HepG2 (cell line): ENCODE results near the gene FAM20A. TPM values are rescaled to one million over a fixed set of nuclear protein-coding genes. Genes with fewer than 3 reads are reported as not detected.

ENCODE experiments used
- ATAC-seq: fragments of 200-7000 bp; cut with Tn5 transposase; 3 replicates; pipeline ENCODE4 v1.9.1; 2020; ENCODE audit warnings: mild to moderate bottlenecking, moderate library complexity
- BruUV-seq: library from RNA; stranded (reverse); fragments of 400-500 nt; replicated peaks from 2 replicates; lab custom pipeline; 2021; lab: Mats Ljungman, UMichigan
- CTCF ChIA-PET: fragments of 300-600 bp; formaldehyde crosslinking; extraction: SDS; loops from one replicate; lab custom pipeline; 2021; ENCODE audit warnings: low total read pairs, inconsistent platforms, low intra/inter-chr PET ratio; lab: Yijun Ruan, JAX
- POLR2A ChIA-PET: fragments of 350-600 bp; sonication (Branson Sonifier 250); formaldehyde crosslinking; loops from one replicate; lab custom pipeline; 2020; ENCODE audit warnings: antibody characterized with exemption, inconsistent platforms; lab: Yijun Ruan, JAX
- DNase-seq: peaks from one replicate; pipeline ENCODE4 v3.0.0-alpha.2; 2015; ENCODE audit warnings: low spot score
- FAIRE-seq: peaks from 3 replicates; lab custom pipeline; 2011; peaks lifted over from hg19 to GRCh38; lab: Jason Lieb, UNC
- H2AFZ ChIP-seq: one replicate; pipeline ENCODE4 v1.6.1; 2011; ENCODE audit warnings: low read length, inconsistent platforms
- H3K27ac ChIP-seq: fragments of 300-600 bp; 3 replicates; pipeline ENCODE4 v1.8.0; 2011; ENCODE audit warnings: mixed run types, mild to moderate bottlenecking, mixed read lengths, low read length, inconsistent platforms; ENCODE audit not compliant: insufficient read depth; ENCODE audit errors: extremely low read length
- H3K27me3 ChIP-seq, 2 experiments: fragments of 200-600 bp in 1 of 2; 2 replicates in 1 of 2; 3 replicates in 1 of 2; pipeline versions ENCODE4 v1.6.0 to v1.8.0; 2011; ENCODE audit warnings: low read length in 2 of 2, mild to moderate bottlenecking in 2 of 2, moderate library complexity in 2 of 2, inconsistent platforms in 1 of 2; ENCODE audit not compliant: insufficient read depth in 2 of 2, control insufficient read depth in 1 of 2
- H3K36me3 ChIP-seq, 2 experiments: fragments of 200-600 bp in 1 of 2; replicated peaks in 1 of 2; 2 replicates in 1 of 2; 3 replicates in 1 of 2; pipeline versions ENCODE4 v1.5.1 to v1.8.0; 2011; ENCODE audit warnings: low read length in 2 of 2, inconsistent platforms in 1 of 2; ENCODE audit not compliant: insufficient read depth in 2 of 2, control insufficient read depth in 1 of 2
- H3K4me1 ChIP-seq: 2 replicates; pipeline ENCODE4 v1.5.1; 2012; ENCODE audit warnings: low read length, inconsistent platforms; ENCODE audit not compliant: insufficient read depth
- H3K4me2 ChIP-seq: 2 replicates; pipeline ENCODE4 v1.6.0; 2011; ENCODE audit warnings: low read depth, low read length, inconsistent platforms
- H3K4me3 ChIP-seq, 3 experiments: fragments of 200-600 bp in 1 of 3; sonication (generic), shearing (Covaris generic) in 1 of 3; replicated peaks in 1 of 3; 2 replicates each; pipeline ENCODE4 v1.5.1; 2011 to 2016; ENCODE audit warnings: low read length in 3 of 3, inconsistent platforms in 2 of 3, low read depth in 2 of 3, mild to moderate bottlenecking in 2 of 3, control low read depth in 1 of 3, mixed read lengths in 1 of 3; ENCODE audit not compliant: insufficient read depth in 1 of 3
- H3K79me2 ChIP-seq: one replicate; pipeline ENCODE4 v1.6.1; 2011; ENCODE audit warnings: low read length, inconsistent platforms; ENCODE audit not compliant: insufficient read depth
- H3K9ac ChIP-seq: 2 replicates; pipeline ENCODE4 v1.6.0; 2011; ENCODE audit warnings: mild to moderate bottlenecking, low read depth, low read length, inconsistent platforms; ENCODE audit not compliant: insufficient read depth
- H3K9me3 ChIP-seq: 2 replicates; pipeline ENCODE4 v1.5.1; 2012; ENCODE audit warnings: mild to moderate bottlenecking, low read length
- H4K20me1 ChIP-seq: 2 replicates; pipeline ENCODE4 v1.6.0; 2011; ENCODE audit warnings: inconsistent platforms, mild to moderate bottlenecking, low read length, moderate library complexity; ENCODE audit not compliant: insufficient read depth
- AKNA ChIP-seq: sonication (generic); formaldehyde crosslinking; IDR thresholded peaks from 2 replicates; pipeline ENCODE4 v1.4.0; 2020; ENCODE audit warnings: missing genetic modification reagents, borderline replicate concordance
- HOMEZ ChIP-seq: IDR thresholded peaks from 2 replicates; pipeline ENCODE4 v1.6.1; 2016; ENCODE audit warnings: low read depth
- ZBTB33 ChIP-seq: sonication (generic); formaldehyde crosslinking; IDR thresholded peaks from 2 replicates; pipeline ENCODE4 v1.4.0; 2020; ENCODE audit warnings: missing genetic modification reagents
- ZBTB37 ChIP-seq: sonication (generic); formaldehyde crosslinking; IDR thresholded peaks from 2 replicates; pipeline ENCODE4 v1.4.0; 2020; ENCODE audit warnings: mild to moderate bottlenecking, missing genetic modification reagents
- ZFP62 ChIP-seq: sonication (generic); formaldehyde crosslinking; IDR thresholded peaks from 2 replicates; pipeline ENCODE4 v1.4.0; 2020; ENCODE audit warnings: missing genetic modification reagents
- ZMAT3 ChIP-seq: sonication (generic); formaldehyde crosslinking; conservative IDR thresholded peaks from 2 replicates; pipeline ENCODE4 v1.7.0; 2021; ENCODE audit warnings: missing genetic modification reagents
- ZNF775 ChIP-seq: sonication (generic); formaldehyde crosslinking; IDR thresholded peaks from 2 replicates; pipeline ENCODE4 v1.4.0; 2020; ENCODE audit warnings: missing genetic modification reagents, mild to moderate bottlenecking, moderate library complexity, borderline replicate concordance
- ZSCAN5A ChIP-seq: sonication (generic); formaldehyde crosslinking; IDR thresholded peaks from 2 replicates; pipeline ENCODE4 v1.8.0; 2022; ENCODE audit warnings: mild to moderate bottlenecking, missing genetic modification reagents, borderline replicate concordance
- WGBS: methylation state at CpG from one replicate; pipeline ENCODE4 v1.1.6; 2017; ENCODE audit warnings: low lambda C conversion rate; 5-methylcytosine and 5-hydroxymethylcytosine counted together
- in situ Hi-C: cut with HindIII; loops from 2 replicates; pipeline ENCODE4 v1.10.0; 2017; ENCODE audit warnings: low pct_unique_long_range_greater_than_20kb; ENCODE audit not compliant: extremely low pct_ligation_motif_present
- intact Hi-C: fragments of 100-400 bp; cut with micrococcal nuclease; formaldehyde crosslinking; loops from one replicate; pipeline ENCODE4 v1.10.0; 2022; ENCODE audit not compliant: unreplicated experiment
- polyA plus RNA-seq, 8 experiments: library from polyadenylated mRNA; depleted of rRNA in 3 of 8; stranded (reverse) in 7 of 8; unstranded in 1 of 8; fragments of >200 nt; fragmentation: Illumina TruSeq in 4 of 8; extraction: Trizol in 4 of 8; gene quantifications; 2 replicates each; pipeline versions ENCODE4 v1.2.1 to v1.2.3, GENCODE V29; 2011 to 2016; ENCODE audit warnings: low read depth in 4 of 8, missing spikeins in 1 of 8, mixed read lengths in 1 of 8; ENCODE audit not compliant: insufficient read depth in 1 of 8
- total RNA-seq, 5 experiments: library from RNA; depleted of rRNA; stranded (reverse); fragments of >200 nt; fragmentation: Illumina TruSeq; extraction: Trizol; gene quantifications; 2 replicates each; pipeline ENCODE4 v1.2.3, GENCODE V29; 2016; ENCODE audit warnings: low read depth in 1 of 5

Gene FAM20A
- total and polyA plus RNA-seq, 2 of the 13 experiments (the other 11 are each of a cell fraction or from before 2014, with no cell fraction given), result 9.3 to 20.7 TPM

- no peak for TF ChIP-seq AKNA
Measured at GRCh38 chr17:68568581-68568980, 32.6 kb downstream of the FAM20A start (continued).

- CTCF ChIA-PET, result no interaction called here
- no peak overlapping the region for H3K4me3 ChIP-seq
- DNase-seq, result no peak
- H3K36me3 ChIP-seq, result no peaks in the 10 kb centered on the region
- no TSS peak for BruUV-seq
- intact Hi-C loops (no loop called here), in situ Hi-C loops (no loop called here)
- no peak; the same call in 2 of the 3 replicates for ATAC-seq
- peak overlapping the region; percentile 15 for H3K27ac ChIP-seq
- H3K27me3 ChIP-seq, result no peaks in the 10 kb centered on the region
- H3K4me2 ChIP-seq, result 0 out of 2 replicates have a peak overlapping the region, but pooled peaks have one; percentile 20
- H2AFZ ChIP-seq, result no peak overlapping the region
- FAIRE-seq, result no peak
- H4K20me1 ChIP-seq, result no peaks in the 10 kb centered on the region
- TF ChIP-seq HOMEZ (CRISPR knock-in tag) (peak; percentile 82), ZFP62 (no peak), ZSCAN5A (CRISPR knock-in tag) (peak; percentile 92; the same call in 1 of the 2 replicates), ZBTB33 (CRISPR knock-in tag) (peak; percentile 52), ZBTB37 (CRISPR knock-in tag) (no peak), ZMAT3 (CRISPR knock-in tag) (no peak), ZNF775 (no peak)
- no peaks in the 10 kb centered on the region for H3K79me2 ChIP-seq
- POLR2A ChIA-PET, result interaction anchor here (0.6 to 2.2 kb wide), 4 partner anchors 13 to 58 kb away, joined by 3 to 8 read pairs (median 4); no protein-coding TSS in a partner anchor
- 91% methylated on average over 8 of the region's 8 CpGs for WGBS
- H3K4me1 ChIP-seq, result peaks cover 17% of the 10 kb centered on the region
- no peaks in the 10 kb centered on the region for H3K9me3 ChIP-seq
- H3K9ac ChIP-seq, result no peak overlapping the region
Measured at GRCh38 chr17:68567581-68567980, 33.6 kb downstream of the FAM20A start.
